Measurements from ENCODE around the gene EPC2.
A peak's percentile ranks its signal among the peaks of the same experiment; 100 is the strongest.

The EPC2 gene

DNA sequence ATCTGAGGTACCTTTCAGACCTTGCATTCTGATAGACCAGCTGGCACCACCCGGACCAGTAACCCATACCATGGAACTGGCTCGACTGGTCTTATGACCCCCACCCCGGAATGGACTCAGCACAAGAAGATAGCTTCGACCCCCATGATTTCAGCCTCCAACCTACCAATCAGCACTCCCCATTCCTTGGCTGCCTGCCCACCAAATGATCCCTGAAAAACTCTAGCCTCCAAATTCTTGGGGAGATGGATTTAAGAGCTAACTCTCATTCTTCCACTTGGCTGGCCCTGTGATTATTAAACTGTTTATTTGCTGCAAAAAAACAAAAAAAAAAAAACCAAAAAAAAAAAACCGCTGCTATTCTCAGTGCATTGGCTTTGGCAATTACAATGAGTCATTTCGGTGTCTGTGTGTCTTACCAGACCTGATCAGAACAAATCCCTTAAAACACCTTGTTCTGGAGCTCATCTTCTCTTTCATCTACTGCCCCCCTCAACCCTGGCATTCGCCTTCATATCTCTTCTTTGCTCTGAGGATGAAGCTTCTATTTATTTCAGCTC is 170.4 kb downstream of the EPC2 start:
- no peak for DNase-seq

DNA sequence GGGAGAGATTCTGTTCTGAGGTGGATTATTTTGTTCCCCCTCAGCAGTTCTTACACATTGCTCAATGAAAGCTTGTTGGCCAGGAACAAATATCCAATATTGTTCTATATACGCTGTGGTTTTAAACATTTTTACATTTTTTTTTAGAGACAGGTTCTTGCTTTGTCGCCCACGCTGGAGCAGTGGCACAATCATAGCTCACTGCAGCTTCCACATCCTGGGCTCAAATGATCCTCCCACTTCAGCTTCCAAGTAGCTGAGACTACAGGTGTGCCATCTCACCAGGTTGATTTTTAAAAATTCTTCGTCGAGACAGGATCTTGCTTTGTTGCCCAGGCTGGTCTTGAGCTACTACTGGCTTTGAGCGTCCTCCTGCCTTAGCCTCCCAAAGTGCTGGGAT is 171.6 kb downstream of the EPC2 start:
- no peak for DNase-seq

GRCh38 chr2:148817210-148817708 is 172.7 kb downstream of the EPC2 start:
- DNase-seq = peak; percentile 46

DNA sequence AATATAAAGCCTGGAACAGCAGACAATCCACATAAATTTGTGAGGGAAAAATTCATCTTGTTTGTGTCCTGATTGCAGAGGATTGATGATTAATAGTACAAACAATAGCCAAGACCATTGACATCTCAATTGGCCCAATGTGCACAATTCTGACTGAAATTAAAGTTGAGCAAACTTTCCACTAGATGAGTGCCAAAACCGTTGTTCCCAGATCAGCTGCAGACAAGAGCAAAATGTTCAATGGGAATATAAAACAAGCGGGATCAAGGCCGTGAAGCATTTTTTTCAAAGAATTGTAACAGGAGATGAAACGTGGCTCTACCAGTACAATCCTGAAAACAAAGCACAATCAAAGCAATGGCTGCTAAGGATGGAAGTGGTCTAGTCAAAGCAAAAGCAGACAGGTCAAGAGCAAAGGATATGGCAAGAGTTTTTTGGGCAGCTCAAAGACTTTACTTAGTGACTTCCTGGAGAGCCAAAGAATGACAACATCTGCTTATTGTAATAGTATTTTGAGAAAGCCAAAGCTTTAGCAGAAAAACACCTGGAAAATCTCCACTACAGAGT is 174.6 kb downstream of the EPC2 start:
- DNase-seq = no peak

- no peak for DNase-seq
These were observed 179.6 kb downstream of the EPC2 start for GRCh38 chr2:148824190-148824589.

DNA sequence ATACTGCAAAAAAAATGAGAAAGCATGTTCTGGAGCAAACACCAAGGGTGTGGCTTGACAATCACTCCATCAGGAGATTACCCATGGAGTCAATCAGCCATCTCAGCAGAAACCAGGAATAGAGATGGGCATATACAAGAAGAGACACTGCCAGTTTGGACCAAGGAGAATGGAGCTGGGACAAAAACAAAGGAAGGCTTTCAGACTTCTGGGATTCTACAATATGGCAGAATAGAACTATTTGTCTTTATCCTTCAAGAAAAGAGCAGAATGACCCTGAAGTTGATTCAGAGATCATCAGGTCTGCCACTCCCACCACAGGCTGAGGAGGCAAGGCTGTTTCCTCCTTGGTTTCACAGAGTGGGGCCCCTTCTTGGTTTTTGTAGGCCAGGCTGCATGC is 182.2 kb downstream of the EPC2 start:
- no peak for DNase-seq

- DNase-seq = no peak
These were observed 184.4 kb downstream of the EPC2 start for GRCh38 chr2:148828941-148829340.

- no peak for DNase-seq
These were observed 185.1 kb downstream of the EPC2 start for GRCh38 chr2:148829618-148830017.

- no peak for DNase-seq
These were observed 188.1 kb downstream of the EPC2 start for GRCh38 chr2:148832637-148833036.
